ENCODE measurements around the gene DEFB108B.
"Not testable (repeated sequence)": the region's sequence is repeated elsewhere in the genome, so short reads cannot be mapped to it uniquely, and the experiment has no call there.

DNA sequence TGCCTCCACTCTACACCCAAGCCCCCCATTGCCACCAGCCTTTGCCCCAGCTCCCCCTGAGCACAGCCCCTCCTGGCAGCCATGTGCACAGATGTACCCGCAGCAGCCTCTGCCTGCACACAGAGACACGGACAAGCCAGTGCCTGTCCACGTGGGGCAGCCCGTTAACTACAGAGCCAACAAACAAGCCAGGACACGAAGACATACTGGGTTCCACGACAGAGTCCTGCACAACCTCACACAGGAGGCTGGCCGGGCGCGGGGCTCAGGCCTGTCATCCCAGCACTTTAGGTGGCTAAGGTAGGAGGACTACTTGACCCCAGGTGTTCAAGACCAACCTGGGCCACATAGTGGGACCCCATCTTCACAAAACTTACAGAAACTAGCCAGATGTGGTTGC, 36.2 kb upstream of the DEFB108B start:
- not testable (repeated sequence) for TF ChIP-seq RAD21 (conservative IDR thresholded peaks at IDR 0.05); SMC3 (conservative IDR thresholded peaks at IDR 0.05; ENCODE audit: poor library complexity); POLR2AphosphoS5 (IDR thresholded peaks at IDR 0.05)
- TF ChIP-seq, protein P1, sequence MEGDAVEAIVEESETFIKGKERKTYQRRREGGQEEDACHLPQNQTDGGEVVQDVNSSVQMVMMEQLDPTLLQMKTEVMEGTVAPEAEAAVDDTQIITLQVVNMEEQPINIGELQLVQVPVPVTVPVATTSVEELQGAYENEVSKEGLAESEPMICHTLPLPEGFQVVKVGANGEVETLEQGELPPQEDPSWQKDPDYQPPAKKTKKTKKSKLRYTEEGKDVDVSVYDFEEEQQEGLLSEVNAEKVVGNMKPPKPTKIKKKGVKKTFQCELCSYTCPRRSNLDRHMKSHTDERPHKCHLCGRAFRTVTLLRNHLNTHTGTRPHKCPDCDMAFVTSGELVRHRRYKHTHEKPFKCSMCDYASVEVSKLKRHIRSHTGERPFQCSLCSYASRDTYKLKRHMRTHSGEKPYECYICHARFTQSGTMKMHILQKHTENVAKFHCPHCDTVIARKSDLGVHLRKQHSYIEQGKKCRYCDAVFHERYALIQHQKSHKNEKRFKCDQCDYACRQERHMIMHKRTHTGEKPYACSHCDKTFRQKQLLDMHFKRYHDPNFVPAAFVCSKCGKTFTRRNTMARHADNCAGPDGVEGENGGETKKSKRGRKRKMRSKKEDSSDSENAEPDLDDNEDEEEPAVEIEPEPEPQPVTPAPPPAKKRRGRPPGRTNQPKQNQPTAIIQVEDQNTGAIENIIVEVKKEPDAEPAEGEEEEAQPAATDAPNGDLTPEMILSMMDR (IDR thresholded peaks at IDR 0.05; ENCODE audit: poor library complexity, severe bottlenecking) = not testable (repeated sequence)

Measured in neural cell (in vitro differentiated cells).